Measurements from ENCODE around the gene KCNK10. TPM values are rescaled to one million over a fixed set of nuclear protein-coding genes. Genes with fewer than 3 reads are reported as not detected.

Gene KCNK10
- total RNA-seq, 4 donors from 2014 or later: not detected

- H3K36me3 ChIP-seq: no peaks in the 10 kb centered on the region
- H3K27me3 ChIP-seq: no peaks in the 10 kb centered on the region
- DNase-seq: no peak
- intact Hi-C loops (cut with DNase I; ENCODE audit: low total_unique reads): no loop called here
- H3K4me3 ChIP-seq: no peak overlapping the region
- no peaks in the 10 kb centered on the region for H3K9me3 ChIP-seq
- no peaks in the 10 kb centered on the region for H3K4me1 ChIP-seq
- no peak for TF ChIP-seq CTCF (IDR thresholded peaks at IDR 0.05 in 4 of 5, conservative IDR thresholded peaks at IDR 0.05 in 1 of 5)
- no peak overlapping the region for H3K27ac ChIP-seq
- ATAC-seq: no peak
- in situ Hi-C loops (cut with MboI; ENCODE audit: low sequenced_read_pairs in 4 of 4): no loop called here
These were observed 104.8 kb downstream of the KCNK10 start for GRCh38 chr14:88218119-88218915.

GRCh38 chr14:88212691-88213090, 110.4 kb downstream of the KCNK10 start:
- TF ChIP-seq POLR2A (IDR thresholded peaks at IDR 0.05): no peak
- TF ChIP-seq CTCF (IDR thresholded peaks at IDR 0.05 in 4 of 5, conservative IDR thresholded peaks at IDR 0.05 in 1 of 5): no peak
- no peak overlapping the region for H3K27ac ChIP-seq
- H3K9me3 ChIP-seq: no peaks in the 10 kb centered on the region
- H3K36me3 ChIP-seq: no peaks in the 10 kb centered on the region
- H3K4me3 ChIP-seq: no peak overlapping the region
- ATAC-seq (no peak), DNase-seq (no peak)
- intact Hi-C loops (cut with DNase I; ENCODE audit: low total_unique reads): no loop called here
- H3K27me3 ChIP-seq: peaks cover 0 to 2% (median 0%) of the 10 kb centered on the region in 3 donors
- in situ Hi-C loops (cut with MboI; ENCODE audit: low sequenced_read_pairs in 4 of 4): no loop called here
- no peaks in the 10 kb centered on the region for H3K4me1 ChIP-seq

- Histone ChIP-seq H3K36me3 (no peaks in the 10 kb centered on the region), H3K4me1 (no peaks in the 10 kb centered on the region), H3K27ac (no peak overlapping the region), H3K4me3 (no peak overlapping the region), H3K27me3 (peaks cover 0 to 2% (median 0%) of the 10 kb centered on the region in 3 donors), H3K9me3 (no peaks in the 10 kb centered on the region)
- TF ChIP-seq CTCF (IDR thresholded peaks at IDR 0.05 in 4 of 5, conservative IDR thresholded peaks at IDR 0.05 in 1 of 5) (no peak), POLR2A (IDR thresholded peaks at IDR 0.05) (no peak)
- DNase-seq (no peak), ATAC-seq (no peak)
- intact Hi-C loops (cut with DNase I; ENCODE audit: low total_unique reads): no loop called here
- in situ Hi-C loops (cut with MboI; ENCODE audit: low sequenced_read_pairs in 4 of 4): no loop called here
These were observed 112.6 kb downstream of the KCNK10 start for GRCh38 chr14:88210426-88210825.

- no peaks in the 10 kb centered on the region for H3K36me3 ChIP-seq
- TF ChIP-seq CTCF (IDR thresholded peaks at IDR 0.05 in 4 of 5, conservative IDR thresholded peaks at IDR 0.05 in 1 of 5) (no peak), POLR2A (IDR thresholded peaks at IDR 0.05) (no peak)
- in situ Hi-C loops (cut with MboI; ENCODE audit: low sequenced_read_pairs in 4 of 4): no loop called here
- ATAC-seq: no peak
- intact Hi-C loops (cut with DNase I; ENCODE audit: low total_unique reads): no loop called here
- no peak overlapping the region for H3K4me3 ChIP-seq
- H3K27me3 ChIP-seq: peaks cover 0 to 2% (median 0%) of the 10 kb centered on the region in 3 donors
- H3K9me3 ChIP-seq: no peaks in the 10 kb centered on the region
- H3K4me1 ChIP-seq: no peaks in the 10 kb centered on the region
- DNase-seq: no peak
- no peak overlapping the region for H3K27ac ChIP-seq
These were observed 113.8 kb downstream of the KCNK10 start for GRCh38 chr14:88209273-88209672.

All from gastrocnemius medialis (tissue), 4 donors.